Bone marrow (tissue), 2 donors: ENCODE data around the gene TRIM44.
"Not testable (repeated sequence)": the region's sequence is repeated elsewhere in the genome, so short reads cannot be mapped to it uniquely, and the experiment has no call there.

Source experiments
- DNase-seq, 2 donors: peaks; one replicate each; lab custom pipeline; 2025; lab: John Stamatoyannopoulos, UW

Gene TRIM44

DNA sequence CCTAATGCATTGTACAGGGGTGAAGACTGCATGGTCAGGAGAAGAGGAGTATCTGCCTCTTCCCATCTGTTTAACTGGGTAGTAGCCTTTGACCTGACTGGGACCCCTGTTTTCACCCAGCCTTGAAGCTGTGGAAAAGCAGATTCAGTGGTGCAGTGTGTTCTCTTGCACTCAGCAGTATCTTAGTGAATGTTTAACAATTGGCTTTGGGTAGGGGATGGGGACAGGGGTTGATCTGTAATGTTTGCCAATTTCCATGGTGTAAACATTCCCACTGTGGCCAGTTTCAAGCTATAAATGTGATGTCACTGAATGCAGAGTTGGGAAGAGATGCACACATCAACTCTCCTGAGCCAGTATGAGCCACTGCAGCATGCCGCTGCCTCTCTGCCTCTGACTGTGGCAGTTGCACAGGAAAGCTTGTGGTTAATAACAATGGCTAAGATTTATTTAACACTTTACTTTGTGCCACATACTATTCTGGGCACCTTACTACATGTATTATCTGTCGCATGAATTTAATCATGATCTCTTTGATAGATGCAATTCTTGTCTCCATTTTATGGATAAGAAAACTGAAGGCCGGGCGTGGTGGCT lies 28.6 kb upstream of the TRIM44 start:
- no peak for DNase-seq

- no peak for DNase-seq
Observed at GRCh38 chr11:35635933-35636332, 26.6 kb upstream of the TRIM44 start.

DNA sequence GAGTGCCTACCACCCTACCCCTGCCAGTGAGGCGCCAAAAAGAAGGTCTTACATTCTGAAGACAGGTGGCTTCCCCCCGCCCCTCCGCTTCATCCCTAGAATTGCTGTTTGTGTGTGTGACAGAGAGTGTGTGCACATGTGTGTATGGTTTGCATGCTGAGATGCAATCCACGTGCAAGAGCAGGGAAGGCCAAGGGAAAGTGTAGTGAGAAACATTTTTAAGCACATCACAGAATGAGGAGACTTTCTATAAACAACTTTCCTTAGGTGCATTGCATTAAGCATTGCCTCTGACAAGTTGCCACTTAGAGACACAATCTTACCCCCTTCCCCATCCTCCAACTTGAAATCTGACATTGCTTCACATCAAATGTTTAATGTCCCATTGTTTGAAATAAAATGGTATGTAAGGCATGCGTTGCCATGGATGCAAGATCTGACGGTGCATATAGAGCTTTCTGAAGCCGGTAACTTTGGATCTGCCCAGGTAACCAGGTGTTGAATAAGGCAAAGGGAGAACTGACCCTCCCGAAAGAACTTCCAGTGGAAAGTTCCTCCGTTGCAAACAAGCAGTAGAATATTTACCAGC lies 22.9 kb upstream of the TRIM44 start:
- DNase-seq, result no peak

DNA sequence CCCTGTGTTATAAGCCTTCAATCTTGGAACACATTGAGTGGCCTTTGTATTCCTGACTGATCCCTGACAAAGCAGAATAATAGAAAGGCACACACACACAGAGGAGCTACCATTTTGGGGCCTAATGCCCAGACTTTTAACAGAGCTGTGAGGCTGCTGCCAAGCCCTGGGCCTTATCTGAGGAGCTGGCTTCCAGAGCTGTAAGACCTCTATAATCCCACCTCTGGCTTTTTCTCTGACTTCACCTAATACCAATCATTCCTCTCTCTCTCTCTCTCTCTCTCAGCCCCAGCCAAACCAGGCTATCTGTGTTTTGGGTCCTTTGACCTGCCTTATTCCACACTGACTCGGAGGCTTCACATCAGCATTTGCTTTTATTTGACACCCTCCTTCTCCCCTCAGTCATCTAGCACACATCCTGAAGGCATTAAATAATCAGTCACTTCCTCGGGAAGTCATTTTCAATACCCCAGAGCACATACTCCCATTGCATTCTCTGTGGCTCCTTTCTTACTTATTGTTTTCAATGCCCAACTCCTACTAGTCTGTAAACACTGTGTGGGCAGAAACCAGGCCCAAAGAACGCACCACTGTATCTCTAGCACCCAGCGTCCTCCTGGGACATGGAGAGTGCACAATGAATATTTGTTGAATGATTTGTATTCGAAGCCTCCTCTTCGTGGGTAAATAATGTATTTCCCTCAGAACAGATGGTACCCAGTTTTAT lies 21.2 kb upstream of the TRIM44 start:
- DNase-seq, result no peak

GRCh38 chr11:35641964-35642363 lies 20.6 kb upstream of the TRIM44 start:
- DNase-seq, result no peak

DNA sequence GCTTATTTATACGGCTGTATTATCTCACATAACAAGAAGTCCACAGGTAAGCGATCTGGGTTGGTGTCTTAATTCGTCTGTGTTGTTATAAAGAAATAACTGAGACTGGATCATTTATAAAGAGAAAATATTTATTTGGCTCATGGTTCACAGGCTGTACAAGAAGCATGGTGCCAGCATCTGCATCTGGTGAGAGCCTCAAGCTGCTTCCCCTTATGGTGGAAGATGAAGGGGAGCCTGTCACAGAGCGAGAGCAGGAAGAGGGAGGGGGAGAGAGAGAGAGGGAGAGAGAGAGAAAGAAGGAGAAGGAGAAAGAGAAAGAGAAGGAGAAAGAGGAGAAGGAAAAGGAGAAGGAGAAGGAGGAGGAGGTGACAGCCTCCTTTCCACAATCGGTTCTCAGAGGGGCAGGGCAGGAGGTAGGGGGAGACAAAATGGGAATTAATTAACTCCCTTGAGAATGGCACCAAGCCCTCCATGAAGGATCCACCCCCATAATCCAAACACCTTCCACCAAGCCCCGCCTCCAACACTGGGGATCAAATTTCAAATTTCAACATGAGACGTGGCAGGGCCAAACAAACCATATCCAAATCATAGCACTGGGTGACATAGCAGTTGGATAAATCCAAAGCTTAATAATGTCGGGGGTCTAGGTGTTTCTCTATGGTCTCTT lies 15.0 kb upstream of the TRIM44 start:
- DNase-seq, result no peak

GRCh38 chr11:35650006-35650405 lies 12.6 kb upstream of the TRIM44 start:
- no peak for DNase-seq

- DNase-seq, result no peak
Observed at GRCh38 chr11:35650467-35650866, 12.1 kb upstream of the TRIM44 start.

DNA sequence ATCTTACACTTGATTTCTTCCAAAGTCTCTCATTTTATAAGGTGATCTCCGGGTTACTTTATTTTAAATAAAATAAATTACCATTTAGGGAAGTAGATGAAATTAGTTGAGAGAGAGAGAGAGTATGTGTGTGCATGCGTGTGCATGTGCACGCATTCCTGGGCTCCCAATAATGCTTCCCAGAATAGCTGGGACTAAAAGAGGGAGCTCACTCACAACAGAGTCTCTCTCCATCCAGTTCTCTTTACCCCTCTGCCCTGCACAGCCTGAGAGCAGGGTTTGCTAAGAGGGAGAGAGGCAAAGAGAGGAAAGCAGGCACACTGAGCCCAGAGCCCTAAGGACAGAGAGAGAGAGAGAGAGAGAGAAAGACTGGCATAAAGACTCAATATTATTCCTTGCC lies 11.3 kb upstream of the TRIM44 start:
- DNase-seq, result no peak

DNA sequence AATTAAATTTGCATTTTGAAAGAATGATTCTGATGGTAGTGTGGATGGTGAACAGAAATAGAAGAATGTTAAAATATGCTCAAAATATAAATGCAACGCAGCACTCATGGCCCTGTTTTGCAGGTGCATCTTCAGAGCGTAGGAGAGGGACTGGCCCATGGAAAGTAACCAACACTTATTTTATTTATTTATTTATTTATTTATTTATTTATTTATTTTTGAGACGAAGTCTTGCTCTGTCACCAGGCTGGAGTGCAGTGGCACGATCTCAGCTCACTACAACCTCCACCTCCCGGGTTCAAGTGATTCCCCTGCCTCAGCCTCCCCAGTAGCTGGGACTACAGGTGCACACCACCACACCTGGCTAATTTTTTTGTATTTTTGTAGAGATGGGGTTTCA lies 9.8 kb upstream of the TRIM44 start:
- not testable (repeated sequence) for DNase-seq

GRCh38 chr11:35654711-35655110 lies 7.9 kb upstream of the TRIM44 start:
- no peak for DNase-seq

DNA sequence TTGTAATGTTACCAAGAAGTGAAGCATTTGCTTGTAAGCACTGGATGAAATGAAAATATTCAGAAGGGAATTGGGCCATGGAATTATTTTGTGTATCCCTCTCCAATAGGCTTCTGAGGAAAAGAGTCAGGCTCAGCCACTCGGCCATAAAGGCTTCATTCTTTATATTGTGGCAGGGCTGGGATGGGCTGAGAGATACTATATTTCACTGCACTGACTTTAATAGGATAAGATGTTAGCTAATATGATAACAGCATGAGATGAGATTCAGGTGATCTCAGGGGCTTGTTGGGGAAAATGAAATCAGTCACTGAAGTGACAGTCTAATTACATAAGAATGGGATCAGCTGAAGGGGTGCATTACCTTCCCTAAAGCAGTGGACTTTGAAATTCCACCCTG lies 7.3 kb upstream of the TRIM44 start:
- no peak for DNase-seq

- DNase-seq, result no peak
Observed at GRCh38 chr11:35655856-35656255, 6.7 kb upstream of the TRIM44 start.

GRCh38 chr11:35658020-35658948 lies 4.3 kb upstream of the TRIM44 start:
- DNase-seq, result no peak

GRCh38 chr11:35661534-35661933 lies 1.0 kb upstream of the TRIM44 start:
- no peak for DNase-seq

DNA sequence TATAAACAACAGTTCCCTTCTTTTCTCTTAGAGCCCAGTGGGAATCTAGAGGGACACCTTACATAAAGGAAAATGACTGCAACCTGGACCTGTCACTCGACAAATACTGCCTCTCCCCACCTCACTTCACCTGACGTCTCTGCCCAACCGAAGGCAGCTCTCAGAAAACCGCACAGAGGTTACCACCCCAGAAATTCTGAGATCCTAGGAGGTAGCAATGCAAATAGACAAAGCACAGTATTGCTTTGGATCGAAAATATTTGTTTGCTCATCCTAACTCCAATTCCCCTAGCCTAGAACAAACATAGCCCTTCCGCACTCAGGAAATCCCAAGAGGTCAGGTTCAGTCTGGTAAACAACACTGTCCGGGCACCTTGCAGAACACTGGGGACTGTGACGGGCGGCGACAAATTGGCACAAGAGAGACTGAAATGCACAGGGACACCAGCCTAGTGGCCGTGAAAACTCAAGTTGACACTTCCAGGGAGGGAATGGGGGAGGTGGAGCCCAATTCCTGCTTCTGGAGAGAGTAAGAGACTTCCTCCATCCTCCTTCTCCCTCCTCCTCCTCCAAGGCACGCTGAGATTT lies 420 bp upstream of the TRIM44 start:
- no peak for DNase-seq

- DNase-seq, result no peak
Observed at GRCh38 chr11:35663408-35663702, 780 bp downstream of the TRIM44 start.

DNA sequence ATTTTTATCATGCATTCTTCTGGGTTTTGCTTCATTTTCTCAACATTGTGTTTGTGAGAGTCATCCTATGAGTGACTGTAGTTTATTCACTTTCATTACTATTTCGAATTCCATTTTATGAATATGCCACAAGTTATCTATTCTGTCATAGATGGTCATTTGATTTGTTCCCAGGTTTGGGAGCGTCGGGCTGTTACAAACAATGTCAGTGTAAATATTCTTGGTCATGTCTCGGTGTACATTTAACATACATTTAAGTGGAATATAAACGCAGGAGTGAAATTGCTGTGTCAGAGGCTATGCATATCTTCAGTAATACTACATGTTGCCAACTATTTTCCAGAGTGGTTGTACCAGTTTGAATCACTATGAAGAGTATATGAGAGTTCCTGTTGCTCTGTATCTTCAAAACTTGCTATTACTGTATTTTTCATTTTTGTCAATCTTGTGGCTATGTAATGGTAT lies 2.4 kb downstream of the TRIM44 start:
- no peak for DNase-seq

GRCh38 chr11:35667257-35667656 lies 4.7 kb downstream of the TRIM44 start:
- DNase-seq, result no peak

- not testable (repeated sequence) for DNase-seq
Observed at GRCh38 chr11:35668350-35668749, 5.8 kb downstream of the TRIM44 start.

- DNase-seq, result no peak
Observed at GRCh38 chr11:35671396-35672127, 9.0 kb downstream of the TRIM44 start.
